GM12892 (cell line): ENCODE data around the gene ZNF280C.

Experiments
- POLR2A ChIP-seq: IDR thresholded peaks from 2 replicates; pipeline ENCODE4 v1.6.1; 2011; ENCODE audit warnings: low read depth, low read length, control low read depth
- POLR2AphosphoS5 ChIP-seq: IDR thresholded peaks from 2 replicates; pipeline ENCODE4 v1.6.1; 2011; ENCODE audit warnings: low read depth, low read length, control low read depth
- TAF1 ChIP-seq: IDR thresholded peaks from 2 replicates; pipeline ENCODE4 v1.6.1; 2011; ENCODE audit warnings: low read depth, mild to moderate bottlenecking, control low read depth, low read length, borderline replicate concordance

- TF ChIP-seq POLR2A (no peak), TAF1 (no peak), POLR2AphosphoS5 (no peak)
Observed at GRCh38 chrX:130285069-130285620, 16.4 kb upstream of the ZNF280C start.
